HG03159 (cell line): ENCODE results near the gene ARHGAP45.
"Not testable (repeated sequence)": the region's sequence is repeated elsewhere in the genome, so short reads cannot be mapped to it uniquely, and the experiment has no call there.

ENCODE experiments used
- ATAC-seq: cut with Tn5 transposase; IDR thresholded peaks from one replicate; pipeline ENCODE4 v1.9.1; 2021; ENCODE audit warnings: mild to moderate bottlenecking, moderate library complexity; ENCODE audit not compliant: unreplicated experiment

Gene ARHGAP45

DNA sequence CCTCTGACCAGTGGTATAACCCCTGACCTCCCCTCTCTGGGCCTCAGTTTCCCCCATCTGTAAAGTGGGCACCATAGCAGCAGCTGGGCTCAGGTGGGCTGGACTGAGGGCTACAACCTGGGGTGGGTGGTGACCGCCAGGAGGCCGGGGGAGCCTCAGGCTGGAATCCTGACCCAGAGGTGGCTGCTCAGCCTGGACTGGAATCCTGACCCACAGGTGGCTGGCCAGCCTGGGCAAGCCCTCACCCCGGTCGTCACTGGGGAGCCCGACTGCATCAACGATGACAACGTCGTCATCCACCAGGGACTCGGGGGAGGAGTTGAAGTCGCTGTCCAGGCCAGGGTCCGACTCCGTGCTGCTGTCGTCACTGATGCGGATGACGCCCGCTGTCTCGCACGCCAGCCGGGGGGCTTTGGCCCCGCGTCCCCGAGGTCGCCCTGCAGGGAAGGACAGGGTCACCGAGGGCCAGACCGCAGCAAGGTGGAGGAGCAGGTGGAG, 47.1 kb downstream of the ARHGAP45 start:
- no peak for ATAC-seq

DNA sequence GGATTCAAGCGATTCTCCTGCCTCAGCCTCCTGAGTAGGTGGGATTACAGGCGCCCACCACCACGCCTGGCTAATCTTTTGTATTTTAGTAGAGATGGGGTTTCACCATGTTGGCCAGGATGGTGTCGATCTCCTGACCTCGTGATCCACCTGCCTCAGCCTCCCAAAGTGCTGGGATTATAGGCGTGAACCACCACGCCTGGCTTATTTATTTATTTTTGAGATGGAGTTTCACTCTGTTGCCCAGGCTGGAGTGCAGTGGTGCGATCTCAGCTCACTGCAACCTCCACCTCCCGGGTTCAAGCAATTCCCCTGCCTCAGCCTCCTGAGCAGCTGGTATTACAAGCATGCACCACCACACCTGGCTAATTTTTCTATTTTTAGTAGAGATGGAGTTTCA, 47.8 kb downstream of the ARHGAP45 start:
- not testable (repeated sequence) for ATAC-seq

- no peak for ATAC-seq
Measured at GRCh38 chr19:1115646-1116420, 48.9 kb downstream of the ARHGAP45 start.

GRCh38 chr19:1116726-1117581, 50.0 kb downstream of the ARHGAP45 start:
- no peak for ATAC-seq

DNA sequence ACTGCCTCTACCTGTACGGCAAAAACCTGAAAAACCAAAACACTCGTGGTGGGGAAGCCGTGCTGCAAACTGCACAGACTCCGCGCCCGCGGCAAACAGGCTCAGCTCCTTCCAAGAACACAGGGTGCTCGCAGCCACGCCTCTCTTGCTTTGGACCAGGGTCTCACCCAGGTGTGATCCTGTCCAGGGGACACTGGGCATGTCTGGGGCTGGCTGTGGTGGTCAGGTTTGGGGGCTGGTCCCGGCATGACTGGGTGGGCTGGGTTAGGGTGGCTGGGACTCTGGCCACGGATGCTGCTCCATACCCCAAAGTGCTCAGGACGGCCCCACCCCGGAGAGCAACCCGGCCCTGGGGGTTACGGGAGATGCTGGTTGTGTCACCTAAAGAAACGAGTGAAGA, 50.7 kb downstream of the ARHGAP45 start:
- ATAC-seq, result no peak

DNA sequence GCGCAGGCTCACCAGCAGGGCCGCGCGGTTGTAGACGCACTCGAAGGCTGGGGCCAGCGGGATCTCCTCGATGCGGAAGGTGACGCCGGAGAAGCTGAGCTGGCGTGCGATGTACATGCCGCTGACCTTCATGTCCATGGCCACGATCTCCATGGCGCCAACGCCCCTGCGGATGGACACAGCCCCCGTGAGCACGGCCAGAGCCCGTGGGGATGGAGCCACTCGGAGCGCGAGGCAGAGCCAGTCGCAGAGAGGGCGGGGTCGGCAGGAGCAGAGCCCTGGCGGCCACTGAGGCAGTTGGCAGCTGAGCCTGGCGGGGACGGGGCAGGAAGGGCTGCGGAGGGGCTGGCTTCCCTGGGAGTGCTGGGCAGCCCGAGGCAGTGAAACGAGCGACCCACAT, 52.0 kb downstream of the ARHGAP45 start:
- ATAC-seq, result no peak

GRCh38 chr19:1119475-1120217, 52.7 kb downstream of the ARHGAP45 start:
- no peak for ATAC-seq

DNA sequence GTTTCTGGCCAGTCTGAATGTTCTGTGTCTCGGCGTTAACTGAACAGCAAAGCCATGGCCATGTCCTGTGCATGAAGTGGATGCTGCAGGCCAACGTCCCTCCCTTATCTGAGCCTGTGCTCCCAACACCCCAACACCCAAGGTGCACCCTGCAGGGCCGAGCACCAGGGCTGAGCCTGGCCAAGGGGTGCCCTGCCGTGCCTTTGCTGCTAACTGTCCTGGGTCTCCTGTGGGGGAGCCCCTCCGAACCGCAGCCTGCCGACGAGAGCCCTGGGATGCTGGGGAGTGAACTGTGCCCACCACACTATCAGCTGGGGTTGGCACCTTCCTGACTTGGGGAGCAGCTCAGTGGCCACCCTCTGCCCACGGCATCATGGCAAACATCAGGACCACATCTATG, 54.4 kb downstream of the ARHGAP45 start:
- ATAC-seq, result no peak

DNA sequence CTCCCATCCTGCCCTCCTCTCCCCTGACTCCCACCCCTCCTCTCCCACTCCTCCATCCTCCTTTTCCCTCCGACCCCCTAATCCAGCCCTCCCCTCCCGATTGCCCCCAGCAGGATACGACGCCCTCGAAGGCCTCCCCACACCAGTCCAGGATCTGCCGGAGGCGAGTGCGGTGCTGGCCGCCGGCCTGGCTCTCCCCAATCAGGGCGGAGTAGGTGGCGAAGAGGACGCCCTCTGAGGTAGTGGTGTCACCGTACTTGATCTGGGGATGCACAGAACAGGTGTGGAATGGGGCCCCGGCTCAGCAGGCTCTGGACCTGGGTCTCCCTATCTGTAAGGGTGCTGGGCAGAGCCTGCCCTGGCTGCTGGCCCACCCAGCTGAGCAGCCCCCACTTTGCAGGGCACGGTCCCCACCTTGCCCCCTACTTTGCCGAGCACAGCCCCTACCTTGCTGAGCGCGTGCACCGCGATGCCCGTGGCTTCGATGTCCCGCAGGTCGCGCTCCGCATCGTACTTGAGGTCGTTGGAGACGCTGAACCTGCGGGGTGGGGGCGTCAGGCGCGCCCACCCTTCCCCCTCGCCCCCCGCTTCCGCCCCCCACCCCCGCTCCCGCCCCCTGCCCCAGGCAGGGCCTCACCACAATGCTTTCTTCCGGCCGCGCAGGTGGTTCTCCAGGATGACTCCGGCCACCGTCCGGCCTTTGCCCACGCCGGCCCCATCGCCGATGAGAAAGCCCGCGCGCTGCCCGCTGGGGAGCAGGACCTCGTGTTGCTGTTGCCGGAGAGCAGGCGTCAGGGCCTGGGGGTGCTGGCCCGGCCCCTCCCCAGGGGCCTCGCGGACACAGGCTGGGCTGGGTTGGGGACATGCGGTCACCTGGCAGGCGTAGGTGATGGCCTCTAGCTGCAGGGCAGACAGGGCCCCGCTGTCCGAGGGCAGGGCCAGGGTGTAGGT, 55.3 kb downstream of the ARHGAP45 start:
- ATAC-seq, result no peak

- ATAC-seq, result no peak
Measured at GRCh38 chr19:1122972-1123363, 56.0 kb downstream of the ARHGAP45 start.

- ATAC-seq, result no peak
Measured at GRCh38 chr19:1123381-1123780, 56.4 kb downstream of the ARHGAP45 start.

DNA sequence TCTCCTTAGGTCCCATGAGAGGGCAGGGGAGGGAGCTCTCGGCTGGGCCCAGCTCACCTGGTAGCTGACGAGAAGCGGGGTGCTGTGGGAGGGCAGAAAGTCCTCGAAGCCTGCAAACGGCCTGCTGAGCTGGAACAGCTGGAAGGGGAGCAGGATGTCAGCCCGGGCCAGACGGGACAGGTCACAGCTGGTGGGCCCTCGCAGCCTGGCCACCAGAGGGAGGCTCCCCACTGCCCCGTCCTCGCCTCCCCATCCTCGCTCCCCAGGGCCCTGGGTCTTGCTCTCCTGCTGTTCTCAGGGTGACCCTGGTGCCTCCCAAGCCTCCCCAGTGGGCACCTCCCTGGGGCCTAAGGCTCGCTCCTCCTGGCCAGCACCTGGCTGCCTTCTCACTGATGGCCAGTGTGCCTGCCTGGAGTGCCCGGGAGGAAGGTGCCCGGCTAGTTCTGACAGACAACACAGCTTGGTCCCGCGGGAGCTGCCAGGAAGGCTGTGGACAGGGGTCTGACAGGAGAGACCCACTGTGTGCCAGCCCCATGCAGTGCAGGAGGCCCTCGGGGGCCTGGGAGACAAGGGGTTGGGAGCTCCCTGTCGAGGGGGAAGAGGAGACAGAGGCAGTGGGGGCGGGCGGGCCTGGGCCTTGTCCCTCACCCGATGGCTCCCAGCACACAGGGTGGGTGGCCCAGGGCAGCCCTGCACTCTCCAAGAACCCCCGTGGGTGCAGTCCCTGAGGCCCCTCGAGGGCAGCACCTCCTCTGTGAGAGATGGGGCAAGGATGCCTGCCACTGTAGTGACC, 57.1 kb downstream of the ARHGAP45 start:
- ATAC-seq, result no peak

- ATAC-seq, result no peak
Measured at GRCh38 chr19:1125601-1126467, 58.9 kb downstream of the ARHGAP45 start.

DNA sequence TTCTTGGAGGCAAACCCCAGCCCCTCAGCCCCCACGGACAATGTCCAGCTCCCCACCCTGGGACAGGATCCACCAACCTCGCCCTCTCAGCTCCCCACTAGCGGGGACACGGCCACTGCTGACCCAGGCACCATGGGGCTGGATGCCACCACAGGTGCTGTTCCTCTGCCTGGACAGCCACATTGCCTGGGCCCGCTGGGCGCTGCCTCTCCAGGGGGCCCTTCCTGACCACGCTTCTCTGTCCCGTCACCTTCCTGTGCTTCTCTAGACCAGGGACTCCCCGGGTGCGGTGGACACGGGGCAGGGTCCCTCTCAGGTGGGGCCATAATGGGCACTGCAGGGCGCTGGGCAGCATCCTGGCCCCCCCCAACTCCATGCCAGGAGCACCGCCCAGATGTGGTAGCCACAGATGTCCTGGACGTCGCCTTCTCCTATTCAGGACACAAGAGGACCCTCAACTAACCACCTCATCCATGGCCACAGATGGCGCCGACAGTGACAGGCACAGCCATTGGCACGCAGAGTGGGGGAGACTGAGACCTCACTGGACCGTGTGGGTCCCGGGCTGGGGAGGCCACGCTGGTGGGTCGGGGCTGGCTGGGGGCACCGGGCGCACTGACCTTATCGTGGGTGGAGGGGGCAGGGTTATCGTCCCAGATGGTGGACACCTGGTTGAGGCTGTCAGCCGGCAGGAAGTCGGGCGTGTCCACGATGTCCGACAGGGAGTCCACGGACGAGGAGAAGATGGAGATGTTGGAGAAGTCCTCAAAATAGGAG, 60.2 kb downstream of the ARHGAP45 start:
- no peak for ATAC-seq

DNA sequence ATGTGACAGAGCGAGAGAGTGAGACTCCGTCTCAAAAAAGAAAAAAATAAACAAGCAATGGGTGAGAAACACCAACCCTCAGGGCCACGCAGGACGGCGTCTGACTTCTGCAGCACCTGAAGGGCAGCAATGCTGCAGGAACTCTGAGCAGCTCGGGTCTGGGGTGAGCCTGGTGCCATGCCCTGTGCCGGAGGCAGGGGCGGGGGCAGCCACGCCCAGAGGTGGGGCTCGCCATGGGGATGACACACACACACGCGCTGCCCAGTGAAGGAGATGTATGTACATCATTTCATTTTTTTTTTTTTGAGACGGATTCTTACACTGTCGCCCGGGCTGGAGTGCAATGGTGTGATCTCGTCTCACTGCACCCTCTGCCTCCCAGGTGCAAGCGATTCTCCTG, 61.1 kb downstream of the ARHGAP45 start:
- ATAC-seq, result no peak

DNA sequence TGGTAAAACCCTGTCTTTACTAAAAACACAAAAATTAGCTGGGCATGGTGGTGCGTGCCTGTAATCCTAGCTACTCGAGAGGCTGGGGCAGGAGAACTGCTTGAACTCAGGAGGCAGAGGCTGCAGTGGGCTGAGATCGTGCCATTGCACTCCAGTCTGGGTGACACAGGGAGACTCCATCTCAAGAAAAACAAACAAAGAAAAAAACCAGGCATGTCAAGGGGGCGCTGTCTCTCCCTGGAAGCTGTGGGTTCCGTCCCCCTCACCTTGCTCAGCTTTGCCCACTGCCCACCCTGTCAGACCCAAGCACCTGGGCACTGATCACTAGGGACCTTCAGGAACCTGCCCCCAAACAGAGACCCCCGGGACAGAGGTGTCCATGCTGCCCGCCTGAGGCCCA, 62.1 kb downstream of the ARHGAP45 start:
- not testable (repeated sequence) for ATAC-seq

DNA sequence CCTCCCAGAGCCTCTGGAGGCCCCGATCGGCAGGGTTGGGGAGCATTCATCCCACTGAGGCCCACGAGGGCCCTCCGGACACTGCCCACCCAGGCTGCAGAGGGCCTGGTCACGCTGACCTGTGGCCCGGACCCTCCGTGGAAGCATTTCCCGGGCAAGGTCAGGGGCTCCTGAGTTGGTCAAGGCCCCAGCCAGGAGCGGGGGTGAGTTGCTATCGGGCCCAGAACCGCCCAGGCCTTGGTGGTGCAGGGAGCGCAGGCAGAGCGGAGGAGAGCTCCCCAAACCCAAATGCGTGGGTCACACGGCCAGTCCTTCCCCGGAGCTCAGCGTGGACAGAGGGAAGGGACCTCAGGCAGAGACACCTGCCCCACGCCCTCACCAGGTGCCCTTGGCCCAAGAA, 62.6 kb downstream of the ARHGAP45 start:
- no peak for ATAC-seq
